OCI-LY7 (cell line): ENCODE data around the gene PRDM7.

Source experiments
- EZH2phosphoT487 ChIP-seq: fragments of 200-600 bp; sonication (generic); IDR thresholded peaks from 2 replicates; pipeline ENCODE4 v1.6.1; 2018; ENCODE audit warnings: low read depth, borderline replicate concordance, mild to moderate bottlenecking, mixed run types, antibody characterized with exemption, low read length, moderate library complexity, mixed read lengths
- TF ChIP-seq, protein P1 (sequence below): fragments of 200-600 bp; sonication (generic); conservative IDR thresholded peaks from 2 replicates; pipeline ENCODE4 v1.5.1; 2014; ENCODE audit warnings: mild to moderate bottlenecking, antibody characterized with exemption, low read length, moderate library complexity, mixed read lengths

DNA sequence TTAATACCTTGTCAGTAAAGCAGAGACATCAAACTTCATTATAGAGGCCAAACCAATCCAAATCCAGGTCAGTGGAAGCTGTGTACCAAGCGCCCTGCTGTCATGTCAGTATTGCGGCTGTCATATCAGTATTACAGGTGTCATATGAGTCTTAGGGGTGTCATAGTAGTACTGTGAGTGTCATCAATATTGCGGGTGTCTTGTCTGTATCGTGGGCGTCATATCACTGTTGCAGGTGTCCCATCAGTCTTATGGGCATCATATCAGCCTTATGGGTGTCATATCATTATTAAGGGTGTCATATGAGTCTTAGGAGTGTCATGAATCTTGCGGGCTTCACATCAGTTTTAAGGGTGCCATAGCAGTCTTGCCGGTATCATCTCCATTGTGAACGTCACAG lies 6.0 kb upstream of the PRDM7 start:
- TF ChIP-seq, protein P1, sequence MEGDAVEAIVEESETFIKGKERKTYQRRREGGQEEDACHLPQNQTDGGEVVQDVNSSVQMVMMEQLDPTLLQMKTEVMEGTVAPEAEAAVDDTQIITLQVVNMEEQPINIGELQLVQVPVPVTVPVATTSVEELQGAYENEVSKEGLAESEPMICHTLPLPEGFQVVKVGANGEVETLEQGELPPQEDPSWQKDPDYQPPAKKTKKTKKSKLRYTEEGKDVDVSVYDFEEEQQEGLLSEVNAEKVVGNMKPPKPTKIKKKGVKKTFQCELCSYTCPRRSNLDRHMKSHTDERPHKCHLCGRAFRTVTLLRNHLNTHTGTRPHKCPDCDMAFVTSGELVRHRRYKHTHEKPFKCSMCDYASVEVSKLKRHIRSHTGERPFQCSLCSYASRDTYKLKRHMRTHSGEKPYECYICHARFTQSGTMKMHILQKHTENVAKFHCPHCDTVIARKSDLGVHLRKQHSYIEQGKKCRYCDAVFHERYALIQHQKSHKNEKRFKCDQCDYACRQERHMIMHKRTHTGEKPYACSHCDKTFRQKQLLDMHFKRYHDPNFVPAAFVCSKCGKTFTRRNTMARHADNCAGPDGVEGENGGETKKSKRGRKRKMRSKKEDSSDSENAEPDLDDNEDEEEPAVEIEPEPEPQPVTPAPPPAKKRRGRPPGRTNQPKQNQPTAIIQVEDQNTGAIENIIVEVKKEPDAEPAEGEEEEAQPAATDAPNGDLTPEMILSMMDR, result no peak
- TF ChIP-seq EZH2phosphoT487, result no peak
